Measurements from ENCODE around the gene GRAP.

DNA sequence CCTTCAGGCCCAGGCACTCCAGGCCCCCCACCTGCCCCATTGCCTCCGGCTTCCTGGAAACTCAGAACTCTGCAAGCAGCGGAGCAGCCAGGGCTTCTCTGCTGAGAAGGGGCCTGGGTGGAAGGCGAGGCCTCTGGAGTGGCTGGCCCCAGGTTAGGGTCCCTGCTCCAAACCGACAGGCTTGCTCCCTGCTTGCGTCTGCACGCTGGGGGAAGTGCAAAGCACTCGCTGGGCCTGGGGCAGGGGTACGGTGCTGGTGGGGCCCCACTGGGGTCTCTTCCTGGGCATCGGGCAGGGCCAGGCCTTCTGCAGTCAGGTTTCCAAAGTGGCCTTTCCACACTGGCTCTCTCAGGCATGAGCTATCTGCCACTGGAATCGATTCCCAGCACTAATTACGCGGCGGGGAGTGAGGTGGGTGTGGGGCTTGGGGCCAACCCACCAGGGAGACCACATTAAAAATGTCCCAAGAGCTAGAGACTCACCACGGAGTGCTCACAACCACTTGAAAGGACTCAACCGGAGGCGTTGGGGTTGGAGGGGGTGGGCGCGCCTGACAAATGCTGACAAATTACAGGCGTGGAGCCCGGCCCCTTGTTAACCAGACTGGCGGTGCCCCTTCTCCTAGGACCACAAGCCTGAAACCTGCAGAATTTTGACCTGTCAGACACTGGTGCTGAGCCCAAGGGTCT is 60.1 kb downstream of the GRAP start:
- TF ChIP-seq, protein P1, sequence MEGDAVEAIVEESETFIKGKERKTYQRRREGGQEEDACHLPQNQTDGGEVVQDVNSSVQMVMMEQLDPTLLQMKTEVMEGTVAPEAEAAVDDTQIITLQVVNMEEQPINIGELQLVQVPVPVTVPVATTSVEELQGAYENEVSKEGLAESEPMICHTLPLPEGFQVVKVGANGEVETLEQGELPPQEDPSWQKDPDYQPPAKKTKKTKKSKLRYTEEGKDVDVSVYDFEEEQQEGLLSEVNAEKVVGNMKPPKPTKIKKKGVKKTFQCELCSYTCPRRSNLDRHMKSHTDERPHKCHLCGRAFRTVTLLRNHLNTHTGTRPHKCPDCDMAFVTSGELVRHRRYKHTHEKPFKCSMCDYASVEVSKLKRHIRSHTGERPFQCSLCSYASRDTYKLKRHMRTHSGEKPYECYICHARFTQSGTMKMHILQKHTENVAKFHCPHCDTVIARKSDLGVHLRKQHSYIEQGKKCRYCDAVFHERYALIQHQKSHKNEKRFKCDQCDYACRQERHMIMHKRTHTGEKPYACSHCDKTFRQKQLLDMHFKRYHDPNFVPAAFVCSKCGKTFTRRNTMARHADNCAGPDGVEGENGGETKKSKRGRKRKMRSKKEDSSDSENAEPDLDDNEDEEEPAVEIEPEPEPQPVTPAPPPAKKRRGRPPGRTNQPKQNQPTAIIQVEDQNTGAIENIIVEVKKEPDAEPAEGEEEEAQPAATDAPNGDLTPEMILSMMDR (IDR thresholded peaks at IDR 0.05; ENCODE audit: insufficient read depth, low read length), result no peak
- TF ChIP-seq GABPA (IDR thresholded peaks at IDR 0.05; ENCODE audit: low read depth), result no peak
- TF ChIP-seq, protein P2, sequence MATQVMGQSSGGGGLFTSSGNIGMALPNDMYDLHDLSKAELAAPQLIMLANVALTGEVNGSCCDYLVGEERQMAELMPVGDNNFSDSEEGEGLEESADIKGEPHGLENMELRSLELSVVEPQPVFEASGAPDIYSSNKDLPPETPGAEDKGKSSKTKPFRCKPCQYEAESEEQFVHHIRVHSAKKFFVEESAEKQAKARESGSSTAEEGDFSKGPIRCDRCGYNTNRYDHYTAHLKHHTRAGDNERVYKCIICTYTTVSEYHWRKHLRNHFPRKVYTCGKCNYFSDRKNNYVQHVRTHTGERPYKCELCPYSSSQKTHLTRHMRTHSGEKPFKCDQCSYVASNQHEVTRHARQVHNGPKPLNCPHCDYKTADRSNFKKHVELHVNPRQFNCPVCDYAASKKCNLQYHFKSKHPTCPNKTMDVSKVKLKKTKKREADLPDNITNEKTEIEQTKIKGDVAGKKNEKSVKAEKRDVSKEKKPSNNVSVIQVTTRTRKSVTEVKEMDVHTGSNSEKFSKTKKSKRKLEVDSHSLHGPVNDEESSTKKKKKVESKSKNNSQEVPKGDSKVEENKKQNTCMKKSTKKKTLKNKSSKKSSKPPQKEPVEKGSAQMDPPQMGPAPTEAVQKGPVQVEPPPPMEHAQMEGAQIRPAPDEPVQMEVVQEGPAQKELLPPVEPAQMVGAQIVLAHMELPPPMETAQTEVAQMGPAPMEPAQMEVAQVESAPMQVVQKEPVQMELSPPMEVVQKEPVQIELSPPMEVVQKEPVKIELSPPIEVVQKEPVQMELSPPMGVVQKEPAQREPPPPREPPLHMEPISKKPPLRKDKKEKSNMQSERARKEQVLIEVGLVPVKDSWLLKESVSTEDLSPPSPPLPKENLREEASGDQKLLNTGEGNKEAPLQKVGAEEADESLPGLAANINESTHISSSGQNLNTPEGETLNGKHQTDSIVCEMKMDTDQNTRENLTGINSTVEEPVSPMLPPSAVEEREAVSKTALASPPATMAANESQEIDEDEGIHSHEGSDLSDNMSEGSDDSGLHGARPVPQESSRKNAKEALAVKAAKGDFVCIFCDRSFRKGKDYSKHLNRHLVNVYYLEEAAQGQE (IDR thresholded peaks at IDR 0.05; ENCODE audit: insufficient replicate concordance, low read depth), result no peak
- TF ChIP-seq SPI1 (IDR thresholded peaks at IDR 0.05; ENCODE audit: borderline replicate concordance, low read depth), result no peak
